Osteoblast (primary cell): ENCODE data around the gene ZNF680. TPM values are rescaled to one million over a fixed set of nuclear protein-coding genes. Genes with fewer than 3 reads are reported as not detected.

ENCODE experiments used
- DNase-seq: peaks from one replicate; pipeline ENCODE4 v3.0.0; 2011; ENCODE audit warnings: low spot score, mixed read lengths; ENCODE audit not compliant: insufficient read length; ENCODE audit errors: missing footprints
- H2AFZ ChIP-seq: 2 replicates; pipeline ENCODE4 v1.6.0; 2011; ENCODE audit warnings: mild to moderate bottlenecking, low read length
- H3K27ac ChIP-seq: 2 replicates; pipeline ENCODE4 v1.5.1; 2011; ENCODE audit warnings: mild to moderate bottlenecking, low read depth, low read length, moderate library complexity
- H3K27me3 ChIP-seq: 2 replicates; pipeline ENCODE4 v1.6.0; 2012; ENCODE audit warnings: mild to moderate bottlenecking, control low read depth, inconsistent platforms, low read length, moderate library complexity; ENCODE audit not compliant: insufficient read depth
- H3K36me3 ChIP-seq: 2 replicates; pipeline ENCODE4 v1.5.1; 2011; ENCODE audit warnings: mild to moderate bottlenecking, low read length, control low read depth, moderate library complexity; ENCODE audit not compliant: insufficient read depth
- H3K4me1 ChIP-seq: 2 replicates; pipeline ENCODE4 v1.5.1; 2011; ENCODE audit warnings: mild to moderate bottlenecking, low read length, control low read depth, moderate library complexity; ENCODE audit not compliant: insufficient read depth
- H3K4me2 ChIP-seq: 2 replicates; pipeline ENCODE4 v1.6.0; 2011; ENCODE audit warnings: mild to moderate bottlenecking, low read length; ENCODE audit not compliant: insufficient read depth
- H3K4me3 ChIP-seq: fragments of 200-600 bp; sonication (generic); 3 replicates; pipeline ENCODE4 v1.5.1; 2012; ENCODE audit warnings: mild to moderate bottlenecking, low read length, inconsistent platforms; ENCODE audit not compliant: insufficient read depth
- H3K79me2 ChIP-seq: 2 replicates; pipeline ENCODE4 v1.6.0; 2012; ENCODE audit warnings: mild to moderate bottlenecking, low read length, control low read depth, inconsistent platforms; ENCODE audit not compliant: insufficient read depth
- H3K9me3 ChIP-seq: 2 replicates; pipeline ENCODE4 v1.5.1; 2011; ENCODE audit warnings: low read depth, low read length, control low read depth
- H4K20me1 ChIP-seq: 2 replicates; pipeline ENCODE4 v1.6.0; 2012; ENCODE audit warnings: mild to moderate bottlenecking, low read length, control low read depth; ENCODE audit not compliant: insufficient read depth
- total RNA-seq: library from RNA; depleted of rRNA; stranded (reverse); fragments of >200 nt; gene quantifications from 2 replicates; pipeline ENCODE4 v1.2.3, GENCODE V29; 2012
- TF ChIP-seq, protein P1 (sequence below): IDR thresholded peaks from 2 replicates; pipeline ENCODE4 v1.5.1; 2011; ENCODE audit warnings: mild to moderate bottlenecking, low read depth, low read length, moderate library complexity; ENCODE audit errors: extremely low read depth

ZNF680 gene
- total RNA-seq, 1 donor = 12.7 TPM

DNA sequence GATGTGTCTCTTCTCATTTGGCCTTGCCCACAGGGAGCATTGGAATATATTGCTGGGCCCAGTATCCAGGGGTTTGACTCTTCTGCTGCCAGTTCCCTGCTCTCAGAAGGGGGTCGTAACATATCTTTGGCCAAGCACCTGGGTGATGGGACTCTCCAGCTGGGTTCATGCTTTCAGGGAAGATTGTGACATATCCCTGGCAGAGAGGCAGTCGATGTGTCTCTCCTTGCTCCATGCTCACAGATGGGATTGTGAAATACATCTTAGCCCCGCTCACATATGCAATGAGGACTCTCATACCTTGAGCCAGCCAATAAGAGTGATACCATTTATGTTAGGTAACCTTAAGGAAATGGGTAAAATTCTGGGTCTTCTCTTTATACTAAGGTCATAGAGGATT is 39.2 kb upstream of the ZNF680 start:
- no peak overlapping the region for H3K4me3 ChIP-seq
- H3K27ac ChIP-seq = no peak overlapping the region
- no peaks in the 10 kb centered on the region for H3K4me1 ChIP-seq
- no peaks in the 10 kb centered on the region for H3K27me3 ChIP-seq
- H3K36me3 ChIP-seq = no peaks in the 10 kb centered on the region
- no peak for DNase-seq
- H2AFZ ChIP-seq = no peak overlapping the region
- no peak overlapping the region for H3K4me2 ChIP-seq
- no peaks in the 10 kb centered on the region for H3K79me2 ChIP-seq
- TF ChIP-seq, protein P1, sequence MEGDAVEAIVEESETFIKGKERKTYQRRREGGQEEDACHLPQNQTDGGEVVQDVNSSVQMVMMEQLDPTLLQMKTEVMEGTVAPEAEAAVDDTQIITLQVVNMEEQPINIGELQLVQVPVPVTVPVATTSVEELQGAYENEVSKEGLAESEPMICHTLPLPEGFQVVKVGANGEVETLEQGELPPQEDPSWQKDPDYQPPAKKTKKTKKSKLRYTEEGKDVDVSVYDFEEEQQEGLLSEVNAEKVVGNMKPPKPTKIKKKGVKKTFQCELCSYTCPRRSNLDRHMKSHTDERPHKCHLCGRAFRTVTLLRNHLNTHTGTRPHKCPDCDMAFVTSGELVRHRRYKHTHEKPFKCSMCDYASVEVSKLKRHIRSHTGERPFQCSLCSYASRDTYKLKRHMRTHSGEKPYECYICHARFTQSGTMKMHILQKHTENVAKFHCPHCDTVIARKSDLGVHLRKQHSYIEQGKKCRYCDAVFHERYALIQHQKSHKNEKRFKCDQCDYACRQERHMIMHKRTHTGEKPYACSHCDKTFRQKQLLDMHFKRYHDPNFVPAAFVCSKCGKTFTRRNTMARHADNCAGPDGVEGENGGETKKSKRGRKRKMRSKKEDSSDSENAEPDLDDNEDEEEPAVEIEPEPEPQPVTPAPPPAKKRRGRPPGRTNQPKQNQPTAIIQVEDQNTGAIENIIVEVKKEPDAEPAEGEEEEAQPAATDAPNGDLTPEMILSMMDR = no peak
- H4K20me1 ChIP-seq = no peaks in the 10 kb centered on the region
- no peaks in the 10 kb centered on the region for H3K9me3 ChIP-seq

DNA sequence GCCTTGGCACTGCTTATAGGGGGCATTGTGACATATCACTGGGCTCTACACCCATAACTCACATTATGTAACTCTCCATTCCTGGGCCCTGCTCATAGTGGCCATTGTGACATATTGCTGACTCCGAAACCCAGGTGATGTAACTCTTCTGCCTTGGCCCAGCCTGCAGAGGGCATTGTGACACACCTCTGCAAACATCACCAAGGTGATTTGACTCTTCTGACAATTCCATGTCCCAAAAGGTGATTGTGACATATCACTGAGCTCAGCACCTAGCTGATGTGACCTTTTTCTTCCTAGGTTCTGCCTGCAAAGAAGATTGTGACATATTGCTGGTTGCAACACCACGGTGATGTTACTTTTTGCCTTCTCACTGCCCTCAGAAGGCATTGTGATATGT is 36.5 kb upstream of the ZNF680 start:
- H3K79me2 ChIP-seq = no peaks in the 10 kb centered on the region
- H3K27me3 ChIP-seq = no peaks in the 10 kb centered on the region
- no peaks in the 10 kb centered on the region for H4K20me1 ChIP-seq
- H3K36me3 ChIP-seq = no peaks in the 10 kb centered on the region
- no peak for DNase-seq
- no peak overlapping the region for H3K27ac ChIP-seq
- no peaks in the 10 kb centered on the region for H3K4me1 ChIP-seq
- no peak overlapping the region for H3K4me3 ChIP-seq
- H3K9me3 ChIP-seq = no peaks in the 10 kb centered on the region
- no peak overlapping the region for H3K4me2 ChIP-seq
- TF ChIP-seq, protein P1 = no peak
- no peak overlapping the region for H2AFZ ChIP-seq

GRCh38 chr7:64590971-64591370 is 28.1 kb upstream of the ZNF680 start:
- Histone ChIP-seq H3K36me3 (no peaks in the 10 kb centered on the region), H3K9me3 (no peaks in the 10 kb centered on the region), H3K27me3 (no peaks in the 10 kb centered on the region), H3K27ac (no peak overlapping the region), H3K4me1 (no peaks in the 10 kb centered on the region), H3K4me3 (no peak overlapping the region), H4K20me1 (no peaks in the 10 kb centered on the region), H2AFZ (no peak overlapping the region), H3K4me2 (no peak overlapping the region), H3K79me2 (no peaks in the 10 kb centered on the region)
- TF ChIP-seq, protein P1 = no peak
- DNase-seq = no peak

- H4K20me1 ChIP-seq = no peaks in the 10 kb centered on the region
- no peak overlapping the region for H3K27ac ChIP-seq
- no peaks in the 10 kb centered on the region for H3K79me2 ChIP-seq
- no peaks in the 10 kb centered on the region for H3K9me3 ChIP-seq
- H3K4me3 ChIP-seq = no peak overlapping the region
- no peak overlapping the region for H3K4me2 ChIP-seq
- TF ChIP-seq, protein P1 = no peak
- no peaks in the 10 kb centered on the region for H3K27me3 ChIP-seq
- no peaks in the 10 kb centered on the region for H3K36me3 ChIP-seq
- no peak for DNase-seq
- H3K4me1 ChIP-seq = no peaks in the 10 kb centered on the region
- peak overlapping the region; percentile 20 for H2AFZ ChIP-seq
These were observed 19.3 kb upstream of the ZNF680 start for GRCh38 chr7:64581926-64582894.
